GM23338 (cell line): Measurements from ENCODE around the gene CDC42BPB. TPM values are rescaled to one million over a fixed set of nuclear protein-coding genes. Genes with fewer than 3 reads are reported as not detected.
A peak's percentile ranks its signal among the peaks of the same experiment; 100 is the strongest.

ENCODE experiments used
- ATAC-seq: fragments of 200-7000 bp; cut with Tn5 transposase; 3 replicates; pipeline ENCODE4 v1.9.1; 2020
- DNase-seq: peaks from one replicate; pipeline ENCODE4 v3.0.0-alpha.2; 2015; ENCODE audit warnings: low spot score
- H2AFZ ChIP-seq: fragments of 200-600 bp; sonication (generic); 2 replicates; pipeline ENCODE4 v1.8.0; 2016; ENCODE audit warnings: antibody characterized with exemption, mild to moderate bottlenecking, moderate library complexity
- H3F3A ChIP-seq: fragments of 200-600 bp; sonication (generic); replicated peaks from 2 replicates; pipeline ENCODE4 v1.8.0; 2017; ENCODE audit warnings: antibody characterized with exemption, mixed run types, low read depth
- H3K27ac ChIP-seq: fragments of 200-600 bp; sonication (generic); 2 replicates; pipeline ENCODE4 v1.6.1; 2016; ENCODE audit warnings: low read depth
- H3K27me3 ChIP-seq: fragments of 200-600 bp; sonication (generic); 2 replicates; pipeline ENCODE4 v1.8.0; 2016; ENCODE audit warnings: mild to moderate bottlenecking, mixed run types, moderate library complexity; ENCODE audit not compliant: insufficient read depth
- H3K36me3 ChIP-seq: fragments of 200-600 bp; sonication (generic); 2 replicates; pipeline ENCODE4 v1.8.0; 2016; ENCODE audit warnings: mild to moderate bottlenecking; ENCODE audit not compliant: insufficient read depth
- H3K4me1 ChIP-seq: fragments of 200-600 bp; sonication (generic); 2 replicates; pipeline ENCODE4 v1.8.0; 2016; ENCODE audit warnings: mild to moderate bottlenecking, moderate library complexity; ENCODE audit not compliant: insufficient read depth
- H3K4me2 ChIP-seq: fragments of 200-600 bp; sonication (generic); 2 replicates; pipeline ENCODE4 v1.7.1; 2017; ENCODE audit warnings: mixed run types
- H3K4me3 ChIP-seq: fragments of 200-600 bp; sonication (generic); 2 replicates; pipeline ENCODE4 v1.6.1; 2016; ENCODE audit warnings: mixed run types
- H3K79me2 ChIP-seq: fragments of 200-600 bp; sonication (generic); replicated peaks from 2 replicates; pipeline ENCODE4 v1.8.0; 2017; ENCODE audit warnings: mild to moderate bottlenecking; ENCODE audit not compliant: insufficient read depth
- H3K9me2 ChIP-seq: fragments of 200-600 bp; sonication (generic); 2 replicates; pipeline ENCODE4 v1.8.0; 2017; ENCODE audit not compliant: insufficient read depth
- H4K20me1 ChIP-seq: fragments of 200-600 bp; sonication (generic); replicated peaks from 2 replicates; pipeline ENCODE4 v1.8.0; 2017; ENCODE audit warnings: mild to moderate bottlenecking; ENCODE audit not compliant: insufficient read depth
- H3K27ac Mint-ChIP-seq: 2 replicates; pipeline ENCODE4 v1.8.0; 2020; ENCODE audit warnings: inconsistent platforms, mild to moderate bottlenecking, moderate library complexity, mixed read lengths
- H3K27me3 Mint-ChIP-seq: 3 replicates; pipeline ENCODE4 v1.8.0; 2022; ENCODE audit warnings: low read depth, mild to moderate bottlenecking, moderate library complexity, mixed read lengths, inconsistent platforms; ENCODE audit not compliant: insufficient read depth, poor library complexity
- H3K36me3 Mint-ChIP-seq: 3 replicates; pipeline ENCODE4 v1.8.0; 2021; ENCODE audit warnings: low read depth, mild to moderate bottlenecking, inconsistent platforms, moderate library complexity, mixed read lengths
- H3K4me1 Mint-ChIP-seq: 3 replicates; pipeline ENCODE4 v1.8.0; 2020; ENCODE audit warnings: mild to moderate bottlenecking, inconsistent platforms, mixed read lengths
- H3K4me3 Mint-ChIP-seq: 3 replicates; pipeline ENCODE4 v1.8.0; 2021; ENCODE audit warnings: moderate library complexity, mild to moderate bottlenecking, inconsistent platforms, mixed read lengths
- H3K9me3 Mint-ChIP-seq: 3 replicates; pipeline ENCODE4 v1.8.0; 2020; ENCODE audit warnings: moderate library complexity, mild to moderate bottlenecking, inconsistent platforms, mixed read lengths
- CREB1 ChIP-seq: fragments of 250-450 bp; sonication (Bioruptor Pico); IDR thresholded peaks from 2 replicates; pipeline ENCODE4 v1.5.0; 2020; ENCODE audit warnings: low read depth, mild to moderate bottlenecking, moderate library complexity
- EZH2 ChIP-seq: fragments of 200-600 bp; sonication (generic); IDR thresholded peaks from one replicate; pipeline ENCODE4 v1.8.0; 2017; ENCODE audit warnings: antibody characterized with exemption, mild to moderate bottlenecking, low read depth; ENCODE audit not compliant: unreplicated experiment
- EZH2phosphoT487 ChIP-seq: fragments of 200-600 bp; sonication (generic); IDR thresholded peaks from one replicate; pipeline ENCODE4 v1.8.1; 2018; ENCODE audit warnings: antibody characterized with exemption; ENCODE audit not compliant: unreplicated experiment
- JUNB ChIP-seq: IDR thresholded peaks from one replicate; pipeline ENCODE4 v1.6.1; 2016; ENCODE audit warnings: antibody characterized with exemption; ENCODE audit not compliant: unreplicated experiment
- NANOG ChIP-seq: IDR thresholded peaks from 2 replicates; pipeline ENCODE4 v1.6.1; 2016; ENCODE audit warnings: antibody characterized with exemption, borderline replicate concordance
- POLR2AphosphoS5 ChIP-seq: IDR thresholded peaks from 2 replicates; pipeline ENCODE4 v1.6.1; 2016; ENCODE audit warnings: antibody characterized with exemption, low read depth
- STAT1 ChIP-seq: IDR thresholded peaks from one replicate; pipeline ENCODE4 v1.6.1; 2016; ENCODE audit warnings: antibody characterized with exemption; ENCODE audit not compliant: unreplicated experiment
- ZNF114 ChIP-seq: fragments of 250-450 bp; sonication (Bioruptor Pico); IDR thresholded peaks from 2 replicates; pipeline ENCODE4 v1.5.0; 2020; ENCODE audit warnings: mild to moderate bottlenecking, moderate library complexity
- ZNF331 ChIP-seq: fragments of 250-450 bp; sonication (Bioruptor Pico); IDR thresholded peaks from 2 replicates; pipeline ENCODE4 v1.5.0; 2020; ENCODE audit warnings: low read depth, mild to moderate bottlenecking, moderate library complexity
- polyA plus RNA-seq: library from polyadenylated mRNA; unstranded; fragments of >200 nt; fragmentation: Nextera tagmentation; extraction: Ambion mirVana; gene quantifications from 2 replicates; pipeline ENCODE4 v1.2.1, GENCODE V29; 2016
- total RNA-seq: library from RNA; depleted of rRNA; stranded (reverse); fragments of >200 nt; shearing (Covaris generic); gene quantifications from 2 replicates; pipeline ENCODE4 v1.2.3, GENCODE V29; 2014
- TF ChIP-seq, protein P1 (sequence below): IDR thresholded peaks from 2 replicates; pipeline ENCODE4 v1.6.1; 2016; ENCODE audit warnings: antibody characterized with exemption
- TF ChIP-seq, protein P2 (sequence below): IDR thresholded peaks from one replicate; pipeline ENCODE4 v1.6.1; 2018; ENCODE audit warnings: antibody characterized with exemption; ENCODE audit not compliant: unreplicated experiment
- TF ChIP-seq, protein P3 (sequence below): fragments of 250-450 bp; sonication (Bioruptor Pico); IDR thresholded peaks from 2 replicates; pipeline ENCODE4 v1.5.0; 2020; ENCODE audit warnings: mild to moderate bottlenecking, moderate library complexity
- TF ChIP-seq, protein P4 (sequence below), 2 experiments: fragments of 200-600 bp in 1 of 2; sonication (generic) in 1 of 2; conservative IDR thresholded peaks; 2 replicates each; pipeline versions ENCODE4 v1.5.1 to v1.6.1; 2016 to 2017; ENCODE audit warnings: antibody characterized with exemption in 2 of 2, low read depth in 2 of 2, mild to moderate bottlenecking in 2 of 2, moderate library complexity in 1 of 2

CDC42BPB gene
- total and polyA plus RNA-seq, 2 experiments from 2014 or later: 12.3 to 127 TPM

DNA sequence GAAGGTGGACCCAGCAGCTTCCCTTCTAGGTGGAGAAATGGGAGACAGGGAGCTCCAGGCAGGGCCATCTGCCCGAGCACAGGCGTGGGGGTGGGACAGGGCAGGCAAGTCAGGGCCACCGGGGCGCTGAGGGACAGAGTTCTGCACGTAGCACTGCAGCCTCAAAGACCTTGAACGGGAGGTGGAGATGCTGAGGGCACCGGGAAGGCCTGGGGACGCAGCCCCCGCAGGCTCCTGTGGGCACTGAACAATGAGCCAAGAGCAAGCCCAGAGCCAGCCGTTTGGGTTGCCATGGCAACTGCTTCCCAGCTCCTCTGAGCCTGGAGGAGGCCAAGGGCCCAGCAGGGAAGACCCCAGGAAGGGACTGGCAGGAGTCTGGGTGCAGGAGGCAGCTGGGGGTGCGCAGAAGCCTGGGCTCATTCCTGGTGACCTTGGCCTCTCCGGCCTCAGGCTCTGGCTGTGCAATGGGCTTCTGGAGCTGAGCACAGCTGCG lies 30.0 kb upstream of the CDC42BPB start:
- 0 out of 2 replicates have a peak, but pooled peaks cover 4% of the 10 kb centered on the region for H3F3A ChIP-seq
- H3K9me2 ChIP-seq: 0 out of 2 replicates have a peak, but pooled peaks cover 2% of the 10 kb centered on the region
- no peaks in the 10 kb centered on the region for H3K9me3 Mint-ChIP-seq
- peak; percentile 53 for DNase-seq
- H3K4me2 ChIP-seq: no peak overlapping the region
- no peak overlapping the region for H3K27ac ChIP-seq
- peaks cover 27% of the 10 kb centered on the region for H3K27me3 Mint-ChIP-seq
- peaks cover 6% of the 10 kb centered on the region for H3K4me1 ChIP-seq
- TF ChIP-seq, protein P1, sequence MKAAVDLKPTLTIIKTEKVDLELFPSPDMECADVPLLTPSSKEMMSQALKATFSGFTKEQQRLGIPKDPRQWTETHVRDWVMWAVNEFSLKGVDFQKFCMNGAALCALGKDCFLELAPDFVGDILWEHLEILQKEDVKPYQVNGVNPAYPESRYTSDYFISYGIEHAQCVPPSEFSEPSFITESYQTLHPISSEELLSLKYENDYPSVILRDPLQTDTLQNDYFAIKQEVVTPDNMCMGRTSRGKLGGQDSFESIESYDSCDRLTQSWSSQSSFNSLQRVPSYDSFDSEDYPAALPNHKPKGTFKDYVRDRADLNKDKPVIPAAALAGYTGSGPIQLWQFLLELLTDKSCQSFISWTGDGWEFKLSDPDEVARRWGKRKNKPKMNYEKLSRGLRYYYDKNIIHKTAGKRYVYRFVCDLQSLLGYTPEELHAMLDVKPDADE: no peak
- TF ChIP-seq ZNF114 (CRISPR knock-in tag): no peak
- TF ChIP-seq EZH2phosphoT487: no peak
- no peak for TF ChIP-seq CREB1 (CRISPR knock-in tag)
- no peak for TF ChIP-seq EZH2
- TF ChIP-seq JUNB: no peak
- TF ChIP-seq, protein P2, sequence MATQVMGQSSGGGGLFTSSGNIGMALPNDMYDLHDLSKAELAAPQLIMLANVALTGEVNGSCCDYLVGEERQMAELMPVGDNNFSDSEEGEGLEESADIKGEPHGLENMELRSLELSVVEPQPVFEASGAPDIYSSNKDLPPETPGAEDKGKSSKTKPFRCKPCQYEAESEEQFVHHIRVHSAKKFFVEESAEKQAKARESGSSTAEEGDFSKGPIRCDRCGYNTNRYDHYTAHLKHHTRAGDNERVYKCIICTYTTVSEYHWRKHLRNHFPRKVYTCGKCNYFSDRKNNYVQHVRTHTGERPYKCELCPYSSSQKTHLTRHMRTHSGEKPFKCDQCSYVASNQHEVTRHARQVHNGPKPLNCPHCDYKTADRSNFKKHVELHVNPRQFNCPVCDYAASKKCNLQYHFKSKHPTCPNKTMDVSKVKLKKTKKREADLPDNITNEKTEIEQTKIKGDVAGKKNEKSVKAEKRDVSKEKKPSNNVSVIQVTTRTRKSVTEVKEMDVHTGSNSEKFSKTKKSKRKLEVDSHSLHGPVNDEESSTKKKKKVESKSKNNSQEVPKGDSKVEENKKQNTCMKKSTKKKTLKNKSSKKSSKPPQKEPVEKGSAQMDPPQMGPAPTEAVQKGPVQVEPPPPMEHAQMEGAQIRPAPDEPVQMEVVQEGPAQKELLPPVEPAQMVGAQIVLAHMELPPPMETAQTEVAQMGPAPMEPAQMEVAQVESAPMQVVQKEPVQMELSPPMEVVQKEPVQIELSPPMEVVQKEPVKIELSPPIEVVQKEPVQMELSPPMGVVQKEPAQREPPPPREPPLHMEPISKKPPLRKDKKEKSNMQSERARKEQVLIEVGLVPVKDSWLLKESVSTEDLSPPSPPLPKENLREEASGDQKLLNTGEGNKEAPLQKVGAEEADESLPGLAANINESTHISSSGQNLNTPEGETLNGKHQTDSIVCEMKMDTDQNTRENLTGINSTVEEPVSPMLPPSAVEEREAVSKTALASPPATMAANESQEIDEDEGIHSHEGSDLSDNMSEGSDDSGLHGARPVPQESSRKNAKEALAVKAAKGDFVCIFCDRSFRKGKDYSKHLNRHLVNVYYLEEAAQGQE: no peak
- TF ChIP-seq, protein P3, sequence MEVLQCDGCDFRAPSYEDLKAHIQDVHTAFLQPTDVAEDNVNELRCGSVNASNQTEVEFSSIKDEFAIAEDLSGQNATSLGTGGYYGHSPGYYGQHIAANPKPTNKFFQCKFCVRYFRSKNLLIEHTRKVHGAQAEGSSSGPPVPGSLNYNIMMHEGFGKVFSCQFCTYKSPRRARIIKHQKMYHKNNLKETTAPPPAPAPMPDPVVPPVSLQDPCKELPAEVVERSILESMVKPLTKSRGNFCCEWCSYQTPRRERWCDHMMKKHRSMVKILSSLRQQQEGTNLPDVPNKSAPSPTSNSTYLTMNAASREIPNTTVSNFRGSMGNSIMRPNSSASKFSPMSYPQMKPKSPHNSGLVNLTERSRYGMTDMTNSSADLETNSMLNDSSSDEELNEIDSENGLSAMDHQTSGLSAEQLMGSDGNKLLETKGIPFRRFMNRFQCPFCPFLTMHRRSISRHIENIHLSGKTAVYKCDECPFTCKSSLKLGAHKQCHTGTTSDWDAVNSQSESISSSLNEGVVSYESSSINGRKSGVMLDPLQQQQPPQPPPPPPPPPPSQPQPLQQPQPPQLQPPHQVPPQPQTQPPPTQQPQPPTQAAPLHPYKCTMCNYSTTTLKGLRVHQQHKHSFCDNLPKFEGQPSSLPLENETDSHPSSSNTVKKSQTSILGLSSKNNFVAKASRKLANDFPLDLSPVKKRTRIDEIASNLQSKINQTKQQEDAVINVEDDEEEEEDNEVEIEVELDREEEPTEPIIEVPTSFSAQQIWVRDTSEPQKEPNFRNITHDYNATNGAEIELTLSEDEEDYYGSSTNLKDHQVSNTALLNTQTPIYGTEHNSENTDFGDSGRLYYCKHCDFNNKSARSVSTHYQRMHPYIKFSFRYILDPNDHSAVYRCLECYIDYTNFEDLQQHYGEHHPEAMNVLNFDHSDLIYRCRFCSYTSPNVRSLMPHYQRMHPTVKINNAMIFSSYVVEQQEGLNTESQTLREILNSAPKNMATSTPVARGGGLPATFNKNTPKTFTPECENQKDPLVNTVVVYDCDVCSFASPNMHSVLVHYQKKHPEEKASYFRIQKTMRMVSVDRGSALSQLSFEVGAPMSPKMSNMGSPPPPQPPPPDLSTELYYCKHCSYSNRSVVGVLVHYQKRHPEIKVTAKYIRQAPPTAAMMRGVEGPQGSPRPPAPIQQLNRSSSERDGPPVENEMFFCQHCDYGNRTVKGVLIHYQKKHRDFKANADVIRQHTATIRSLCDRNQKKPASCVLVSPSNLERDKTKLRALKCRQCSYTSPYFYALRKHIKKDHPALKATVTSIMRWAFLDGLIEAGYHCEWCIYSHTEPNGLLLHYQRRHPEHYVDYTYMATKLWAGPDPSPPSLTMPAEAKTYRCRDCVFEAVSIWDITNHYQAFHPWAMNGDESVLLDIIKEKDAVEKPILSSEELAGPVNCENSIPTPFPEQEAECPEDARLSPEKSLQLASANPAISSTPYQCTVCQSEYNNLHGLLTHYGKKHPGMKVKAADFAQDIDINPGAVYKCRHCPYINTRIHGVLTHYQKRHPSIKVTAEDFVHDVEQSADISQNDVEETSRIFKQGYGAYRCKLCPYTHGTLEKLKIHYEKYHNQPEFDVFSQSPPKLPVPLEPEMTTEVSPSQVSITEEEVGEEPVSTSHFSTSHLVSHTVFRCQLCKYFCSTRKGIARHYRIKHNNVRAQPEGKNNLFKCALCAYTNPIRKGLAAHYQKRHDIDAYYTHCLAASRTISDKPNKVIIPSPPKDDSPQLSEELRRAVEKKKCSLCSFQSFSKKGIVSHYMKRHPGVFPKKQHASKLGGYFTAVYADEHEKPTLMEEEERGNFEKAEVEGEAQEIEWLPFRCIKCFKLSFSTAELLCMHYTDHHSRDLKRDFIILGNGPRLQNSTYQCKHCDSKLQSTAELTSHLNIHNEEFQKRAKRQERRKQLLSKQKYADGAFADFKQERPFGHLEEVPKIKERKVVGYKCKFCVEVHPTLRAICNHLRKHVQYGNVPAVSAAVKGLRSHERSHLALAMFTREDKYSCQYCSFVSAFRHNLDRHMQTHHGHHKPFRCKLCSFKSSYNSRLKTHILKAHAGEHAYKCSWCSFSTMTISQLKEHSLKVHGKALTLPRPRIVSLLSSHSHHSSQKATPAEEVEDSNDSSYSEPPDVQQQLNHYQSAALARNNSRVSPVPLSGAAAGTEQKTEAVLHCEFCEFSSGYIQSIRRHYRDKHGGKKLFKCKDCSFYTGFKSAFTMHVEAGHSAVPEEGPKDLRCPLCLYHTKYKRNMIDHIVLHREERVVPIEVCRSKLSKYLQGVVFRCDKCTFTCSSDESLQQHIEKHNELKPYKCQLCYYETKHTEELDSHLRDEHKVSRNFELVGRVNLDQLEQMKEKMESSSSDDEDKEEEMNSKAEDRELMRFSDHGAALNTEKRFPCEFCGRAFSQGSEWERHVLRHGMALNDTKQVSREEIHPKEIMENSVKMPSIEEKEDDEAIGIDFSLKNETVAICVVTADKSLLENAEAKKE: no peak
- TF ChIP-seq POLR2AphosphoS5: no peak
- no peak for TF ChIP-seq ZNF331 (CRISPR knock-in tag)
- TF ChIP-seq NANOG: no peak
- TF ChIP-seq, protein P4, sequence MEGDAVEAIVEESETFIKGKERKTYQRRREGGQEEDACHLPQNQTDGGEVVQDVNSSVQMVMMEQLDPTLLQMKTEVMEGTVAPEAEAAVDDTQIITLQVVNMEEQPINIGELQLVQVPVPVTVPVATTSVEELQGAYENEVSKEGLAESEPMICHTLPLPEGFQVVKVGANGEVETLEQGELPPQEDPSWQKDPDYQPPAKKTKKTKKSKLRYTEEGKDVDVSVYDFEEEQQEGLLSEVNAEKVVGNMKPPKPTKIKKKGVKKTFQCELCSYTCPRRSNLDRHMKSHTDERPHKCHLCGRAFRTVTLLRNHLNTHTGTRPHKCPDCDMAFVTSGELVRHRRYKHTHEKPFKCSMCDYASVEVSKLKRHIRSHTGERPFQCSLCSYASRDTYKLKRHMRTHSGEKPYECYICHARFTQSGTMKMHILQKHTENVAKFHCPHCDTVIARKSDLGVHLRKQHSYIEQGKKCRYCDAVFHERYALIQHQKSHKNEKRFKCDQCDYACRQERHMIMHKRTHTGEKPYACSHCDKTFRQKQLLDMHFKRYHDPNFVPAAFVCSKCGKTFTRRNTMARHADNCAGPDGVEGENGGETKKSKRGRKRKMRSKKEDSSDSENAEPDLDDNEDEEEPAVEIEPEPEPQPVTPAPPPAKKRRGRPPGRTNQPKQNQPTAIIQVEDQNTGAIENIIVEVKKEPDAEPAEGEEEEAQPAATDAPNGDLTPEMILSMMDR (conservative IDR thresholded peaks at IDR 0.05; ENCODE audit: low read depth in 2 of 2): no peak
- TF ChIP-seq STAT1: no peak
- ATAC-seq: peak; percentile 3; the same call in 2 of the 3 replicates
- H3K79me2 ChIP-seq: no peaks in the 10 kb centered on the region
- H3K36me3 Mint-ChIP-seq: no peaks in the 10 kb centered on the region
- no peaks in the 10 kb centered on the region for H4K20me1 ChIP-seq
- no peak overlapping the region for H3K27ac Mint-ChIP-seq
- H3K36me3 ChIP-seq: no peaks in the 10 kb centered on the region
- no peak overlapping the region for H3K4me3 ChIP-seq
- H3K4me3 Mint-ChIP-seq: no peak overlapping the region
- H3K4me1 Mint-ChIP-seq: peaks cover 6% of the 10 kb centered on the region; the same call in 2 of the 3 replicates
- peaks cover 44% of the 10 kb centered on the region for H3K27me3 ChIP-seq
- no peak overlapping the region for H2AFZ ChIP-seq
